OCI-LY7 (cell line): ENCODE results near the gene LRCH3.

Experiments used
- CTCF ChIP-seq: fragments of 200-600 bp; sonication (generic); conservative IDR thresholded peaks from 2 replicates; pipeline ENCODE4 v1.5.1; 2014; ENCODE audit warnings: mild to moderate bottlenecking, antibody characterized with exemption, low read length, moderate library complexity, mixed read lengths
- EZH2phosphoT487 ChIP-seq: fragments of 200-600 bp; sonication (generic); IDR thresholded peaks from 2 replicates; pipeline ENCODE4 v1.6.1; 2018; ENCODE audit warnings: low read depth, borderline replicate concordance, mild to moderate bottlenecking, mixed run types, antibody characterized with exemption, low read length, moderate library complexity, mixed read lengths

- TF ChIP-seq CTCF (no peak), EZH2phosphoT487 (no peak)
Observed at GRCh38 chr3:197753263-197753662, 37.8 kb upstream of the LRCH3 start.
